Psoas muscle (tissue), 8 donors: ENCODE data around the gene PRRT1. TPM values are rescaled to one million over a fixed set of nuclear protein-coding genes. Genes with fewer than 3 reads are reported as not detected.
A peak's percentile ranks its signal among the peaks of the same experiment; 100 is the strongest.

Experiments
- ATAC-seq, 4 donors: fragments of 200-7000 bp; cut with Tn5 transposase; one replicate each; pipeline ENCODE4 v1.9.1; 2020; ENCODE audit warnings: moderate library complexity in 3 of 4, mild to moderate bottlenecking in 2 of 4
- DNase-seq, 2 donors: peaks; one replicate each; pipeline ENCODE4 v3.0.0-alpha.2; 2020
- H3K27ac ChIP-seq: fragments of 200-600 bp; one replicate; pipeline ENCODE4 v1.8.0; 2022
- H3K27me3 ChIP-seq, 3 donors: fragments of 200-600 bp in 1 of 3; one replicate each; pipeline versions ENCODE4 v1.6.1 to v1.8.0; 2013 to 2022; ENCODE audit warnings: low read length in 2 of 3, mild to moderate bottlenecking in 2 of 3, moderate library complexity in 1 of 3; ENCODE audit not compliant: insufficient read depth in 3 of 3
- H3K36me3 ChIP-seq, 2 donors: fragments of 200-600 bp in 1 of 2; one replicate each; pipeline versions ENCODE4 v1.6.1 to v1.8.0; 2013 to 2022; ENCODE audit warnings: low read depth in 1 of 2, mild to moderate bottlenecking in 1 of 2, moderate library complexity in 1 of 2; ENCODE audit not compliant: insufficient read depth in 1 of 2
- H3K4me1 ChIP-seq: fragments of 200-600 bp; one replicate; pipeline ENCODE4 v1.8.0; 2022
- H3K4me3 ChIP-seq: fragments of 200-600 bp; one replicate; pipeline ENCODE4 v1.8.0; 2022; ENCODE audit warnings: mild to moderate bottlenecking
- H3K9me3 ChIP-seq: fragments of 200-600 bp; one replicate; pipeline ENCODE4 v1.8.0; 2022
- WGBS, 3 donors: extraction: QIAGEN DNeasy Blood & Tissue Kit; methylation state at CpG; one replicate each; pipeline versions ENCODE4 v1.1.6 to v1.1.7; 2013; 5-methylcytosine and 5-hydroxymethylcytosine counted together
- intact Hi-C, 2 donors: fragments of 100-400 bp; cut with DNase I; formaldehyde crosslinking; loops; one replicate each; pipeline versions ENCODE4 v1.11.0 to v1.14.2; 2022
- polyA plus RNA-seq, 3 donors: library from polyadenylated mRNA; stranded (reverse); fragments of 200-250 nt; gene quantifications; one replicate each; pipeline ENCODE4 v1.2.3, GENCODE V29; 2013
- total RNA-seq, 4 donors: library from RNA; stranded (reverse); fragmentation: NEBNext Ultra II Directional in 2 of 4; extraction: Animal tissue kit (Norgen Biotek cat#: 25700) in 2 of 4; gene quantifications; one replicate each; pipeline versions ENCODE4 v1.2.1 to v1.2.4, GENCODE V29; 2021 to 2023
- TF ChIP-seq, protein P1 (sequence below): fragments of 200-600 bp; IDR thresholded peaks from one replicate; pipeline ENCODE4 v1.8.0; 2022; ENCODE audit warnings: antibody characterized with exemption
- donor health status: healthy with polysubstance abuse.
- donor health status: DM: no; HTN: no; CAD: no; lungs with moderate emphysema.
- donor health status: Bipolar disorder and iron deficiency.
- donor health status: healthy.
- donor health status: DM: yes; HTN: yes; CAD: no.
- donor health status: DM: no; HTN: no; CAD: no.
- donor health status: DM: no; HTN: no; CAD: no.
- donor health status: DM: yes; HTN: yes; CAD: no.

The PRRT1 gene
- total and polyA plus RNA-seq, 7 donors: 0.08 to 0.51 (median 0.22) TPM

DNA sequence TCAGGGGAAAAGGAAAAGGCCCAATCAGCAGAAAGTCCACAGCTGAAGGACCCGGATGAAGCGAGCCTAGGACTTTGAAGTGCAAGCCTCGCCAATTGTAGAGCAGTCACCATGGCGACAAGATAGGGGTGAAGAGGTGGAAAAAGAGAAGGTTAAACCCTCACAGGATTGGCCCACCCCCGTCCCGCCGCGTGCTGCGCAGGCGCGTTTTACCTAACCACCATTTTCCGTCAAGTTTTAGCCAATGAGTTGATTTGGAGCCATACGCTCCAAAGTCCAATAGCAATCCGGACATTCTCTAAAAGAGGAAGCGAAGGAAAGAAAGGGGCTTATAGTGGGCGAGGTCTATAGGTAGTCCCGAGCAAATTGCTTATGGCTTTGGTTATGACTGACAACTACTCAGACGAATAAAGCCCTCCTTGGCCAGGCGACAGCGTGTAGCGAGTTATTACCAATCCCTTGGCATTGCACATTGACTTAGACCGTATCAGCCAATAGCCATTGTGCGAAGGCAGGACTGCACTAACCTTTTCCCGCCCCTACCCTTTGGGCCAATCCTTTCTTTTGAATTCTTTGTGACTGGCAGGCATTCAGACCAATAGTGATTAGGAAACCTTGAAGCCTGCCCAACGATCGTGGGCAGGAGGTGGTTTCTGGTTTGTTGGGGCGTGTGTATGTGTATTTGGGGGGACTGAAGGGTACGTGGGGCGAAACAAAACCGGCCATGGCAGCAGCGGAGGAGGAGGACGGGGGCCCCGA is 26.2 kb upstream of the PRRT1 start, which contains the start of gene RNF5:
Gene RNF5 (plus strand): TSS at position 618 of the 759 bp plus-strand sequence. CDS start 107 bp downstream, at position 725.
- H3K27ac ChIP-seq: peak within 1 kb of the TSS; percentile 87
- peaks cover 0 to 30% of the 10 kb centered on the region in 2 donors for H3K36me3 ChIP-seq
- peaks cover 38% of the 10 kb centered on the region for H3K4me1 ChIP-seq
- DNase-seq (peak; percentile 93 to 94), ATAC-seq (peak; percentile 86 to 88 (median 87))
- TF ChIP-seq, protein P1, sequence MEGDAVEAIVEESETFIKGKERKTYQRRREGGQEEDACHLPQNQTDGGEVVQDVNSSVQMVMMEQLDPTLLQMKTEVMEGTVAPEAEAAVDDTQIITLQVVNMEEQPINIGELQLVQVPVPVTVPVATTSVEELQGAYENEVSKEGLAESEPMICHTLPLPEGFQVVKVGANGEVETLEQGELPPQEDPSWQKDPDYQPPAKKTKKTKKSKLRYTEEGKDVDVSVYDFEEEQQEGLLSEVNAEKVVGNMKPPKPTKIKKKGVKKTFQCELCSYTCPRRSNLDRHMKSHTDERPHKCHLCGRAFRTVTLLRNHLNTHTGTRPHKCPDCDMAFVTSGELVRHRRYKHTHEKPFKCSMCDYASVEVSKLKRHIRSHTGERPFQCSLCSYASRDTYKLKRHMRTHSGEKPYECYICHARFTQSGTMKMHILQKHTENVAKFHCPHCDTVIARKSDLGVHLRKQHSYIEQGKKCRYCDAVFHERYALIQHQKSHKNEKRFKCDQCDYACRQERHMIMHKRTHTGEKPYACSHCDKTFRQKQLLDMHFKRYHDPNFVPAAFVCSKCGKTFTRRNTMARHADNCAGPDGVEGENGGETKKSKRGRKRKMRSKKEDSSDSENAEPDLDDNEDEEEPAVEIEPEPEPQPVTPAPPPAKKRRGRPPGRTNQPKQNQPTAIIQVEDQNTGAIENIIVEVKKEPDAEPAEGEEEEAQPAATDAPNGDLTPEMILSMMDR: no peak
- H3K27me3 ChIP-seq: no peaks in the 10 kb centered on the region
- peak within 1 kb of the TSS; percentile 92 for H3K4me3 ChIP-seq
- intact Hi-C loops: loop anchor here (2.0 to 5.0 kb wide), 2 partner anchors 49 to 51 kb away; partner anchors contain the start of gene ATF6B (in 2 of the 2)
- no peaks in the 10 kb centered on the region for H3K9me3 ChIP-seq
- WGBS, 3 donors: 0 to 1% (median 1%) methylated on average over 33 of the region's 33 CpGs

DNA sequence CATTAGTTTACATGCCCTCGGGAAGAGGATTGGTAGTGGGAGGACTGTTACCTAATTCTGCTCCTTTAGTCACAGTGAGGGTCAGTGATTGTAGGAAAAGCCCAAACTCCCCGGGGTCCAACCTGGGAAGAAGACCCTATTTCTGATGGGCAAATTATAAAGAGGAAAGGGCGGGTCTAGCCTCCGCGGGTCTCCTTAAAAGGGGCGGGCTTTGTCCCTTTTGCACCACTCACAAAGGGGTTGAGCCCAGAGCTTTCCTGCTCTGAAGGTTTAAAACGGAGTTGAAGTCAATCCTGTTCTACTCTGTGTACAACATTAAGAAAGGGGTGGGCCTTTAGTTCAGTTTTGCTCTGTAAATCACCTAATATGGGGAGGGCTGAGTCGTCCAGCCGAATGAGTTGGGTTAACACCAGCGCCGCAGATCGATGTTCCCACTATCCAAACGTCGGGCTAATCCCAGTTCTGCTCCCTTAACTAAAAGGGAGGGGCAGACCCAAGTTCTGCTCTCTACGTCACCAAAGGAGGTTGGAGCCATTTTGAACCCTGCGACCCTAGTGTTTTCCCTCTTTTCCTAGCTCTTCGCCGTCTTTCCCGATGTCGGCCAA is 25.5 kb upstream of the PRRT1 start:
- Histone ChIP-seq H3K36me3 (peaks cover 0 to 24% of the 10 kb centered on the region in 2 donors), H3K9me3 (no peaks in the 10 kb centered on the region), H3K27me3 (no peaks in the 10 kb centered on the region), H3K4me3 (peak overlapping the region; percentile 92), H3K4me1 (peaks cover 32% of the 10 kb centered on the region), H3K27ac (peak overlapping the region; percentile 87)
- ATAC-seq (peak; percentile 2 to 31 (median 6)), DNase-seq (no peak)
- TF ChIP-seq, protein P1: no peak
- WGBS, 3 donors: 1% methylated on average over 20 of the region's 20 CpGs
- intact Hi-C loops: loop anchor here (2.0 to 5.0 kb wide), 2 partner anchors 48 to 50 kb away; partner anchors contain the start of gene ATF6B (in 2 of the 2)

DNA sequence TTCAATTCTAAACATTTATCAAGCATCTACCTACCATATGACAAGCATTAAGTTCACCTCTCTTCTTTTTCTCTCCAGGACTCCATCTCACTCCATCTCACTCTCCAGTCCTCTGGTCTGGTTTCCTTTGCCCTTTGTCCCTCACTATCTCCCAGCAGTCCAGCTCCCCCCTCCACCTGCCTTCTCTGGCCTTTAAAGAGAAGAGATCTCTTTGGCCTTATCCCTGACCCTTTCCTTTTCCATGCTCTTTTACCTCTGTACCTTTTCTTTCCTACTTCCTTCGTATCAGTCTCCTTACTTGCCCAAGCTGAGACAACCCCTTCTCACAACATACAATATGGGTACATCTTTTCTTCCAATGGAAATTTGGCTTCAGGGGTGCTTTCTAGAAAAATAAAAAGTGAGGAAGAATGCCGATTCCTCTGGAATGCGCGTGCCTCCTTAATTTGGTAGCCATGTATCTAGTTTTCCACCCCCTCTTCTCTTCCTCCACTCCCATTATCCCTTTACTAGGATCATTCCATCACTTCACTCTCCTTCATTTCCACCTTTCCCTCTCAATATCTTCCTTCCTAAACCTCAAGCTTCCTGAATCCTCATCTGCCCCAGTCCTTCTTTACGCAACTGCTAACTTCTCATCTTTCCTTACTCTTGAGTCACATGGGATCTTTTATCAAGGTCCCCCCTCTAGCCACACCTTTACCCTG is 24.9 kb upstream of the PRRT1 start:
- DNase-seq: no peak
- peaks cover 30% of the 10 kb centered on the region for H3K4me1 ChIP-seq
- peaks cover 0 to 21% of the 10 kb centered on the region in 2 donors for H3K36me3 ChIP-seq
- H3K27ac ChIP-seq: peak overlapping the region; percentile 87
- WGBS, 3 donors: 12 to 22% (median 21%) methylated on average over 5 of the region's 5 CpGs
- no peaks in the 10 kb centered on the region for H3K27me3 ChIP-seq
- intact Hi-C loops: loop anchor here (2.0 to 5.0 kb wide), 2 partner anchors 48 to 49 kb away; partner anchors contain the start of gene ATF6B (in 2 of the 2)
- TF ChIP-seq, protein P1: no peak
- H3K4me3 ChIP-seq: peak overlapping the region; percentile 92
- ATAC-seq: peak in 1 of 4 donors; percentile 30
- H3K9me3 ChIP-seq: no peaks in the 10 kb centered on the region

DNA sequence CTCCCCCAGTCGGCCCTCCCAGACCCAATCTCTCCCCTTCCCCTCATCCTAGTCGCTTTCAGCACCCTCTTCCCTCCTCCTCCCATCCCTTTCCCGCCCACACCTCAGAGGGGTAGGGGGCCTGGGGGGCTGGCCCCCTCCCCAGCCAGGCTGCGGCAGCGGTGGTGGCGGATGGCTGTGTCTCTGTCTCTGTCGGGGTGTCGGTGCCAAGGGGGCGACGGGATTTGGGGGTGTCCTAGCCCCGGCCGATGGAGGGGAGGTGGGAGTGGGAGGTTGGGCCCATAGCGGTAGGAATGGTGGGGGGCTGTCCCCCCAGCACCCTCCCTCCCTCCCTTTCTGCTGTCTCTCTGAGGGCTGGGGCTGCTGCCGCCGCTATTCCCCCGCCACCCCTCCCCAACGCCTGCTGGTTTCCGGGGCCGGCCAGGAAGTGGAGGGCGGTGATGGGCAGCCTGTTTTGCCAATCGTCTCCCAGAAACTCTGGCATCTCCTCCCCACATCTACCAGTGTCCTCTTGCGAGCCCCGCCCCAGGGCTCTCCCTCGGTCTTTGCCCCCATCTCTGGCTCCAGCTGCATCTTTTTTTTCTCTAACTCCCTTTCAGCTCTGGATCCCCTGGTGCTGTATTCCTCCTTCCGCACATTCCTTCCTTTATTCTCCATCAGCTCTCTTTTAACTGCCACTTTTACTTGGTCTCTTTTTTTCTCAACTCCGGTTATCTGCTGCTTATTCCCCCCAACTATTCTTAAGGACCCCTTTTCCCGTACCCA is 24.2 kb upstream of the PRRT1 start, which contains the start of gene AGPAT1:
Gene AGPAT1 (minus strand): TSS at position 374 of the 765 bp plus-strand sequence. CDS start 4,588 bp downstream, outside the sequence.
- no peaks in the 10 kb centered on the region for H3K27me3 ChIP-seq
- no peaks in the 10 kb centered on the region for H3K9me3 ChIP-seq
- TF ChIP-seq, protein P1: no peak
- peak within 1 kb of the TSS; percentile 92 for H3K4me3 ChIP-seq
- H3K27ac ChIP-seq: peak within 1 kb of the TSS; percentile 87
- H3K4me1 ChIP-seq: peaks cover 30% of the 10 kb centered on the region
- DNase-seq (peak; percentile 97 to 98), ATAC-seq (peak; percentile 69 to 80 (median 72))
- intact Hi-C loops: loop anchor here (2.0 to 5.0 kb wide), 2 partner anchors 47 to 49 kb away; partner anchors contain the start of gene ATF6B (in 2 of the 2)
- H3K36me3 ChIP-seq: peaks cover 0 to 17% of the 10 kb centered on the region in 2 donors
- WGBS, 3 donors: 1% methylated on average over 14 to 27 of the region's 27 CpGs
